Psoas muscle (tissue), 8 donors: ENCODE data around the gene CH25H. TPM values are rescaled to one million over a fixed set of nuclear protein-coding genes. Genes with fewer than 3 reads are reported as not detected.
"Not testable (repeated sequence)": the region's sequence is repeated elsewhere in the genome, so short reads cannot be mapped to it uniquely, and the experiment has no call there.

Experiments
- ATAC-seq, 4 donors: fragments of 200-7000 bp; cut with Tn5 transposase; one replicate each; pipeline ENCODE4 v1.9.1; 2020; ENCODE audit warnings: moderate library complexity in 3 of 4, mild to moderate bottlenecking in 2 of 4
- DNase-seq, 2 donors: peaks; one replicate each; pipeline ENCODE4 v3.0.0-alpha.2; 2020
- H3K27ac ChIP-seq: fragments of 200-600 bp; one replicate; pipeline ENCODE4 v1.8.0; 2022
- H3K27me3 ChIP-seq, 3 donors: fragments of 200-600 bp in 1 of 3; one replicate each; pipeline versions ENCODE4 v1.6.1 to v1.8.0; 2013 to 2022; ENCODE audit warnings: low read length in 2 of 3, mild to moderate bottlenecking in 2 of 3, moderate library complexity in 1 of 3; ENCODE audit not compliant: insufficient read depth in 3 of 3
- H3K36me3 ChIP-seq, 2 donors: fragments of 200-600 bp in 1 of 2; one replicate each; pipeline versions ENCODE4 v1.6.1 to v1.8.0; 2013 to 2022; ENCODE audit warnings: low read depth in 1 of 2, mild to moderate bottlenecking in 1 of 2, moderate library complexity in 1 of 2; ENCODE audit not compliant: insufficient read depth in 1 of 2
- H3K4me1 ChIP-seq: fragments of 200-600 bp; one replicate; pipeline ENCODE4 v1.8.0; 2022
- H3K4me3 ChIP-seq: fragments of 200-600 bp; one replicate; pipeline ENCODE4 v1.8.0; 2022; ENCODE audit warnings: mild to moderate bottlenecking
- H3K9me3 ChIP-seq: fragments of 200-600 bp; one replicate; pipeline ENCODE4 v1.8.0; 2022
- CTCF ChIP-seq: fragments of 200-600 bp; IDR thresholded peaks from one replicate; pipeline ENCODE4 v1.8.0; 2022; ENCODE audit warnings: antibody characterized with exemption
- WGBS, 3 donors: extraction: QIAGEN DNeasy Blood & Tissue Kit; methylation state at CpG; one replicate each; pipeline versions ENCODE4 v1.1.6 to v1.1.7; 2013; 5-methylcytosine and 5-hydroxymethylcytosine counted together
- intact Hi-C, 2 donors: fragments of 100-400 bp; cut with DNase I; formaldehyde crosslinking; loops; one replicate each; pipeline versions ENCODE4 v1.11.0 to v1.14.2; 2022
- long read RNA-seq, 2 donors: library from polyadenylated mRNA; unstranded; transcript quantifications; one replicate each; pipeline ENCODE4 v2.0.0, GENCODE V29; 2021
- polyA plus RNA-seq, 3 donors: library from polyadenylated mRNA; stranded (reverse); fragments of 200-250 nt; gene quantifications; one replicate each; pipeline ENCODE4 v1.2.3, GENCODE V29; 2013
- total RNA-seq, 4 donors: library from RNA; stranded (reverse); fragmentation: NEBNext Ultra II Directional in 2 of 4; extraction: Animal tissue kit (Norgen Biotek cat#: 25700) in 2 of 4; gene quantifications; one replicate each; pipeline versions ENCODE4 v1.2.1 to v1.2.4, GENCODE V29; 2021 to 2023
- donor health status: healthy with polysubstance abuse.
- donor health status: DM: no; HTN: no; CAD: no; lungs with moderate emphysema.
- donor health status: Bipolar disorder and iron deficiency.
- donor health status: healthy.
- donor health status: DM: yes; HTN: yes; CAD: no.
- donor health status: DM: no; HTN: no; CAD: no.
- donor health status: DM: no; HTN: no; CAD: no.
- donor health status: DM: yes; HTN: yes; CAD: no.

The CH25H gene
- total RNA-seq (1 to 10 TPM in 1 of 4 donors, under 1 TPM in 1, not detected in 2; 0.13 to 1.1 TPM), polyA plus RNA-seq (under 1 TPM; 0.05 to 0.35 (median 0.25) TPM)
- long read RNA-seq, donor 1, partial matches to known transcripts = 0 of 1 reads
- long read RNA-seq, donor 1, other reads (novel, unspliced or antisense) = 0 of 1 reads
- long read RNA-seq, donor 2 = 0 reads

GRCh38 chr10:89207181-89207800 lies at the start of gene CH25H:
TSS of gene CH25H (minus strand) at chr10:89207317. CDS start at chr10:89207292, 25 bp downstream.
- no peaks in the 10 kb centered on the region for H3K36me3 ChIP-seq
- intact Hi-C loops = no loop called here
- peaks cover 9% of the 10 kb centered on the region for H3K4me1 ChIP-seq
- H3K4me3 ChIP-seq = peak within 1 kb of the TSS; percentile 65
- 0 to 1% (median 1%) methylated on average over 28 of the region's 28 CpGs for WGBS, 3 donors
- no peaks in the 10 kb centered on the region for H3K9me3 ChIP-seq
- no peak for TF ChIP-seq CTCF
- H3K27me3 ChIP-seq = peaks cover 2 to 59% (median 4%) of the 10 kb centered on the region in 3 donors
- peak; percentile 59 to 82 (median 68) for ATAC-seq
- DNase-seq = peak; percentile 75 to 84
- peak within 1 kb of the TSS; percentile 66 for H3K27ac ChIP-seq

GRCh38 chr10:89256340-89256739 lies 49.2 kb upstream of the CH25H start:
- Histone ChIP-seq H3K27ac (no peak overlapping the region), H3K36me3 (no peaks in the 10 kb centered on the region), H3K4me1 (peaks cover 9% of the 10 kb centered on the region), H3K27me3 (no peaks in the 10 kb centered on the region), H3K4me3 (no peak overlapping the region), H3K9me3 (no peaks in the 10 kb centered on the region)
- intact Hi-C loops = no loop called here
- no peak for ATAC-seq
- 56 to 63% (median 60%) methylated on average over 3 of the region's 3 CpGs for WGBS, 3 donors
- TF ChIP-seq CTCF = no peak
- DNase-seq = no peak

GRCh38 chr10:89255793-89256192 lies 48.7 kb upstream of the CH25H start:
- intact Hi-C loops = no loop called here
- no peak overlapping the region for H3K27ac ChIP-seq
- H3K4me3 ChIP-seq = no peak overlapping the region
- H3K4me1 ChIP-seq = peaks cover 10% of the 10 kb centered on the region
- no peaks in the 10 kb centered on the region for H3K36me3 ChIP-seq
- no peak for ATAC-seq
- H3K9me3 ChIP-seq = no peaks in the 10 kb centered on the region
- DNase-seq = no peak
- no peak for TF ChIP-seq CTCF
- H3K27me3 ChIP-seq = no peaks in the 10 kb centered on the region

GRCh38 chr10:89255091-89255579 lies 48.0 kb upstream of the CH25H start:
- H3K4me1 ChIP-seq, DNase-seq, H3K27me3 ChIP-seq, H3K9me3 ChIP-seq, ATAC-seq, H3K27ac ChIP-seq, H3K4me3 ChIP-seq, H3K36me3 ChIP-seq, intact Hi-C loops: not testable (repeated sequence)
- WGBS, 3 donors = 73 to 85% (median 74%) methylated on average over 2 of the region's 2 CpGs

GRCh38 chr10:89252225-89252585 lies 45.1 kb upstream of the CH25H start:
- H3K4me3 ChIP-seq = peak overlapping the region; percentile 99
- H3K4me1 ChIP-seq = peaks cover 9% of the 10 kb centered on the region
- DNase-seq = no peak
- no peaks in the 10 kb centered on the region for H3K36me3 ChIP-seq
- H3K9me3 ChIP-seq = no peaks in the 10 kb centered on the region
- peak overlapping the region; percentile 82 for H3K27ac ChIP-seq
- TF ChIP-seq CTCF = no peak
- no peak for ATAC-seq
- WGBS, 3 donors = 88 to 98% (median 93%) methylated on average over 2 of the region's 2 CpGs
- H3K27me3 ChIP-seq = no peaks in the 10 kb centered on the region
- intact Hi-C loops = no loop called here
